Mesothelial cell of epicardium (in vitro differentiated cells): ENCODE measurements around the gene OR4E1. TPM values are rescaled to one million over a fixed set of nuclear protein-coding genes. Genes with fewer than 3 reads are reported as not detected.
"Not testable (repeated sequence)": the region's sequence is repeated elsewhere in the genome, so short reads cannot be mapped to it uniquely, and the experiment has no call there.

Experiments
- DNase-seq, 2 experiments: peaks; one replicate each; pipeline ENCODE4 v3.0.0; 2021; ENCODE audit warnings: low spot score in 2 of 2; ENCODE audit not compliant: unreplicated experiment in 2 of 2
- H3K27ac Mint-ChIP-seq: 2 replicates; pipeline ENCODE4 v1.8.0; 2021; ENCODE audit warnings: mixed read lengths
- H3K27me3 Mint-ChIP-seq: 2 replicates; pipeline ENCODE4 v1.8.0; 2021; ENCODE audit warnings: low read depth, mixed read lengths
- H3K36me3 Mint-ChIP-seq: 2 replicates; pipeline ENCODE4 v1.8.0; 2021; ENCODE audit warnings: mixed read lengths
- H3K4me1 Mint-ChIP-seq: 2 replicates; pipeline ENCODE4 v1.8.0; 2021; ENCODE audit warnings: mixed read lengths
- H3K4me3 Mint-ChIP-seq: 2 replicates; pipeline ENCODE4 v1.8.0; 2021; ENCODE audit warnings: mild to moderate bottlenecking, moderate library complexity, mixed read lengths
- H3K9me3 Mint-ChIP-seq: 2 replicates; pipeline ENCODE4 v1.8.0; 2021; ENCODE audit warnings: mixed read lengths
- CTCF ChIP-seq: fragments of 200-600 bp; sonication (generic); IDR thresholded peaks from one replicate; pipeline ENCODE4 v1.5.0; 2021; ENCODE audit warnings: antibody characterized with exemption; ENCODE audit not compliant: unreplicated experiment
- total RNA-seq: library from RNA; stranded (reverse); gene quantifications from 3 replicates; pipeline ENCODE4 v1.2.1, GENCODE V29; 2021

The OR4E1 gene
- total RNA-seq, 1 donor from 2014 or later = not detected

GRCh38 chr14:21652209-21652808 is 21.3 kb downstream of the OR4E1 start:
- Mint-ChIP-seq H3K9me3 (no peaks in the 10 kb centered on the region), H3K4me1 (no peaks in the 10 kb centered on the region), H3K27me3 (peaks cover 23% of the 10 kb centered on the region), H3K27ac (no peak overlapping the region), H3K4me3 (no peak overlapping the region), H3K36me3 (no peaks in the 10 kb centered on the region)
- no peak for DNase-seq
- TF ChIP-seq CTCF = no peak

- Mint-ChIP-seq H3K27me3 (peaks cover 18% of the 10 kb centered on the region), H3K4me1 (no peaks in the 10 kb centered on the region), H3K4me3 (no peak overlapping the region), H3K36me3 (no peaks in the 10 kb centered on the region), H3K27ac (no peak overlapping the region), H3K9me3 (no peaks in the 10 kb centered on the region)
- no peak for TF ChIP-seq CTCF
- no peak for DNase-seq
Measured at GRCh38 chr14:21647380-21647779, 26.2 kb downstream of the OR4E1 start.

GRCh38 chr14:21643407-21643806 is 30.2 kb downstream of the OR4E1 start:
- no peak for TF ChIP-seq CTCF
- Mint-ChIP-seq H3K4me1 (no peaks in the 10 kb centered on the region), H3K27ac (no peak overlapping the region), H3K4me3 (no peak overlapping the region), H3K27me3 (peaks cover 17% of the 10 kb centered on the region), H3K9me3 (no peaks in the 10 kb centered on the region), H3K36me3 (no peaks in the 10 kb centered on the region)
- no peak for DNase-seq

GRCh38 chr14:21642683-21643082 is 30.9 kb downstream of the OR4E1 start:
- H3K9me3 Mint-ChIP-seq = no peaks in the 10 kb centered on the region
- H3K27ac Mint-ChIP-seq = no peak overlapping the region
- peaks cover 20% of the 10 kb centered on the region for H3K27me3 Mint-ChIP-seq
- no peak overlapping the region for H3K4me3 Mint-ChIP-seq
- no peak for DNase-seq
- H3K36me3 Mint-ChIP-seq = no peaks in the 10 kb centered on the region
- no peak for TF ChIP-seq CTCF
- H3K4me1 Mint-ChIP-seq = no peaks in the 10 kb centered on the region

- no peak within 1 kb of the TSS for H3K27ac Mint-ChIP-seq
- TF ChIP-seq CTCF = no peak
- H3K36me3 Mint-ChIP-seq = no peaks in the 10 kb centered on the region
- no peak for DNase-seq
- peaks cover 7% of the 10 kb centered on the region for H3K9me3 Mint-ChIP-seq
- peaks cover 20% of the 10 kb centered on the region for H3K27me3 Mint-ChIP-seq
- no peak within 1 kb of the TSS for H3K4me3 Mint-ChIP-seq
- no peaks in the 10 kb centered on the region for H3K4me1 Mint-ChIP-seq
Measured at GRCh38 chr14:21634840-21635239, 38.8 kb downstream of the OR4E1 start, which contains the start of gene OR10G2. OR10G2 (minus strand) TSS chr14:21634940; CDS start chr14:21634842, 98 bp downstream.

GRCh38 chr14:21631084-21631483 is 42.5 kb downstream of the OR4E1 start:
- Mint-ChIP-seq H3K36me3 (no peaks in the 10 kb centered on the region), H3K4me1 (no peaks in the 10 kb centered on the region), H3K9me3 (peaks cover 7% of the 10 kb centered on the region), H3K27ac (no peak overlapping the region), H3K27me3 (peaks cover 13% of the 10 kb centered on the region), H3K4me3 (no peak overlapping the region)
- TF ChIP-seq CTCF = no peak
- DNase-seq = no peak

GRCh38 chr14:21630503-21630902 is 43.1 kb downstream of the OR4E1 start:
- H3K9me3 Mint-ChIP-seq, H3K27ac Mint-ChIP-seq: not testable (repeated sequence)
- peaks cover 17% of the 10 kb centered on the region for H3K27me3 Mint-ChIP-seq

More at GRCh38 chr14:21630503-21630902, 43.1 kb downstream of the OR4E1 start:
- DNase-seq, H3K36me3 Mint-ChIP-seq, H3K4me1 Mint-ChIP-seq, H3K4me3 Mint-ChIP-seq: not testable (repeated sequence)
